HEK293 (cell line): ENCODE results near the gene PNLIPRP1.

Experiments
- CTCF ChIA-PET: fragments of 350-600 bp; formaldehyde crosslinking; extraction: SDS; loops from one replicate; lab custom pipeline; 2021; ENCODE audit warnings: antibody characterized with exemption; lab: Yijun Ruan, JAX
- POLR2A ChIA-PET: fragments of 300-600 bp; formaldehyde crosslinking; extraction: SDS; loops from one replicate; lab custom pipeline; 2020; ENCODE audit warnings: antibody characterized with exemption, inconsistent platforms; lab: Yijun Ruan, JAX
- H3K27ac ChIP-seq: fragments of 200-500 bp; sonication (Bioruptor generic); 2 replicates; pipeline ENCODE4 v1.5.1; 2014; ENCODE audit warnings: low read depth, low read length, control low read depth, inconsistent platforms; ENCODE audit errors: extremely low read depth
- H3K36me3 ChIP-seq, 2 experiments: fragments of 200-500 bp in 1 of 2; sonication (Bioruptor generic) in 1 of 2; 1 replicate in 1 of 2; 2 replicates in 1 of 2; pipeline ENCODE4 v1.5.1; 2014 to 2017; ENCODE audit warnings: inconsistent platforms in 2 of 2, low read length in 2 of 2; ENCODE audit not compliant: control insufficient read depth in 2 of 2, insufficient read depth in 1 of 2
- H3K4me1 ChIP-seq: fragments of 200-500 bp; sonication (Bioruptor generic); 2 replicates; pipeline ENCODE4 v1.5.1; 2014; ENCODE audit warnings: mild to moderate bottlenecking, low read length, inconsistent platforms; ENCODE audit not compliant: control insufficient read depth, insufficient read depth
- H3K4me3 ChIP-seq: 2 replicates; pipeline ENCODE4 v1.5.1; 2011; ENCODE audit warnings: low read depth, mild to moderate bottlenecking, control low read depth, low read length, moderate library complexity
- H3K9me3 ChIP-seq: fragments of 200-500 bp; sonication (Bioruptor generic); 2 replicates; pipeline ENCODE4 v1.5.1; 2014; ENCODE audit warnings: low read depth, low read length, inconsistent platforms; ENCODE audit not compliant: control insufficient read depth, insufficient read depth
- GFI1B ChIP-seq: fragments of 450-650 bp; formaldehyde crosslinking; IDR thresholded peaks from 2 replicates; pipeline ENCODE4 v1.5.1; 2016; ENCODE audit warnings: missing biosample characterization, missing genetic modification characterization
- KLF10 ChIP-seq: fragments of 450-650 bp; IDR thresholded peaks from 2 replicates; pipeline ENCODE4 v1.5.1; 2018; ENCODE audit warnings: missing biosample characterization, mild to moderate bottlenecking, missing genetic modification characterization
- KLF7 ChIP-seq: fragments of 450-650 bp; formaldehyde crosslinking; IDR thresholded peaks from 2 replicates; pipeline ENCODE4 v1.5.1; 2016; ENCODE audit warnings: missing biosample characterization, missing genetic modification characterization, borderline replicate concordance
- OVOL3 ChIP-seq: fragments of 450-650 bp; formaldehyde crosslinking; IDR thresholded peaks from 2 replicates; pipeline ENCODE4 v1.5.1; 2016; ENCODE audit warnings: missing biosample characterization, missing genetic modification characterization
- PRDM10 ChIP-seq: fragments of 450-650 bp; formaldehyde crosslinking; IDR thresholded peaks from 2 replicates; pipeline ENCODE4 v1.5.1; 2016; ENCODE audit warnings: missing biosample characterization, missing genetic modification characterization
- PRDM6 ChIP-seq: fragments of 450-650 bp; formaldehyde crosslinking; IDR thresholded peaks from 2 replicates; pipeline ENCODE4 v1.5.1; 2017; ENCODE audit warnings: missing biosample characterization, missing genetic modification characterization
- SP2 ChIP-seq: fragments of 450-650 bp; formaldehyde crosslinking; IDR thresholded peaks from 2 replicates; pipeline ENCODE4 v1.5.1; 2016; ENCODE audit warnings: missing biosample characterization, missing genetic modification characterization
- ZBTB11 ChIP-seq: fragments of 450-650 bp; formaldehyde crosslinking; conservative IDR thresholded peaks from 2 replicates; pipeline ENCODE4 v1.5.1; 2016; ENCODE audit warnings: low read depth, missing biosample characterization, missing genetic modification characterization
- ZBTB20 ChIP-seq: fragments of 450-650 bp; formaldehyde crosslinking; IDR thresholded peaks from 2 replicates; pipeline ENCODE4 v1.5.1; 2016; ENCODE audit warnings: missing biosample characterization, missing genetic modification characterization
- ZFP37 ChIP-seq: fragments of 450-650 bp; formaldehyde crosslinking; IDR thresholded peaks from 2 replicates; pipeline ENCODE4 v1.5.1; 2016; ENCODE audit warnings: missing biosample characterization, missing genetic modification characterization
- ZNF214 ChIP-seq: fragments of 450-650 bp; formaldehyde crosslinking; IDR thresholded peaks from 2 replicates; pipeline ENCODE4 v1.5.1; 2017; ENCODE audit warnings: missing biosample characterization, mild to moderate bottlenecking, missing genetic modification characterization, borderline replicate concordance
- ZNF23 ChIP-seq: fragments of 450-650 bp; formaldehyde crosslinking; IDR thresholded peaks from 2 replicates; pipeline ENCODE4 v1.5.1; 2016; ENCODE audit warnings: missing biosample characterization, missing genetic modification characterization, borderline replicate concordance
- ZNF266 ChIP-seq: fragments of 450-650 bp; formaldehyde crosslinking; IDR thresholded peaks from 2 replicates; pipeline ENCODE4 v1.5.1; 2016; ENCODE audit warnings: missing biosample characterization, missing genetic modification characterization, low read depth
- ZNF426 ChIP-seq: fragments of 450-650 bp; formaldehyde crosslinking; IDR thresholded peaks from 2 replicates; pipeline ENCODE4 v1.5.1; 2017; ENCODE audit warnings: missing biosample characterization, missing genetic modification characterization, mild to moderate bottlenecking, inconsistent platforms, moderate library complexity
- ZNF449 ChIP-seq: fragments of 450-650 bp; formaldehyde crosslinking; IDR thresholded peaks from 2 replicates; pipeline ENCODE4 v1.5.1; 2017; ENCODE audit warnings: missing biosample characterization, mild to moderate bottlenecking, missing genetic modification characterization, moderate library complexity
- ZNF501 ChIP-seq: fragments of 450-650 bp; formaldehyde crosslinking; IDR thresholded peaks from 2 replicates; pipeline ENCODE4 v1.5.1; 2016; ENCODE audit warnings: missing biosample characterization, missing genetic modification characterization
- ZNF510 ChIP-seq: fragments of 450-650 bp; formaldehyde crosslinking; IDR thresholded peaks from 2 replicates; pipeline ENCODE4 v1.5.1; 2018; ENCODE audit warnings: mild to moderate bottlenecking, missing genetic modification characterization, missing biosample characterization; ENCODE audit not compliant: insufficient replicate concordance
- ZNF626 ChIP-seq: fragments of 450-650 bp; sonication (Bioruptor Pico); formaldehyde crosslinking; IDR thresholded peaks from 2 replicates; pipeline ENCODE4 v1.5.1; 2018; ENCODE audit warnings: missing biosample characterization, missing genetic modification characterization, inconsistent platforms
- ZNF837 ChIP-seq: fragments of 450-650 bp; formaldehyde crosslinking; IDR thresholded peaks from 2 replicates; pipeline ENCODE4 v1.5.1; 2016; ENCODE audit warnings: missing biosample characterization, missing genetic modification characterization
- ZSCAN4 ChIP-seq: fragments of 450-650 bp; formaldehyde crosslinking; IDR thresholded peaks from 2 replicates; pipeline ENCODE4 v1.5.1; 2017; ENCODE audit warnings: missing biosample characterization, missing genetic modification characterization
- TF ChIP-seq, protein P1 (sequence below): fragments of 450-650 bp; formaldehyde crosslinking; IDR thresholded peaks from 2 replicates; pipeline ENCODE4 v1.5.1; 2016; ENCODE audit warnings: missing biosample characterization, missing genetic modification characterization

The PNLIPRP1 gene

DNA sequence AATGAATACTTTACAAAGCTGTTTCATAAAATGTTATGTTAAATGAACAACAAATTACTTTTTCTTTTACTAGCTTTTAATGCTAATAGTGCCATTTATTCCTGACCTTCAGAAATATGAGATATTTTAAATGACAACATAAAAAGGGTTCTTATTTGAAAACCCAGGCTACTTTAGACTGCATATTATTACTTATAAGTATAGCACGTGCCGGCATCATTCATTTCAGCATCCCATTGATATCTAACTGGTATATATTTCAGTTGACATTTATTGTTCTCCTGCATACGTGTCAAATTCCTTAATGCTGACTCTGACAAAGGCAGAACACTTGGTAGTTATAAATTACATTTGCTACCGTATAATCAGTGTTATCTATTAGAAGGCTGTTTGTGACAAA lies 65.3 kb downstream of the PNLIPRP1 start:
- Histone ChIP-seq H3K36me3 (no peaks in the 10 kb centered on the region), H3K4me3 (no peak overlapping the region), H3K9me3 (no peaks in the 10 kb centered on the region; the same call in 1 of the 2 replicates), H3K27ac (no peak overlapping the region), H3K4me1 (0 out of 2 replicates have a peak, but pooled peaks cover 4% of the 10 kb centered on the region)
- ChIA-PET CTCF (interaction anchor here (1.3 kb wide), 1 partner anchor 10 kb away, joined by 4 read pairs; no protein-coding TSS in a partner anchor), POLR2A (no interaction called here)
- TF ChIP-seq GFI1B (tag by site-specific recombination): no peak
- no peak for TF ChIP-seq PRDM10 (tag by site-specific recombination)
- no peak for TF ChIP-seq ZNF501 (tag by site-specific recombination)
- no peak for TF ChIP-seq ZSCAN4
- TF ChIP-seq KLF10 (tag by site-specific recombination): no peak
- no peak for TF ChIP-seq ZNF426 (tag by site-specific recombination)
- no peak for TF ChIP-seq OVOL3 (tag by site-specific recombination)
- TF ChIP-seq KLF7 (tag by site-specific recombination): no peak
- no peak for TF ChIP-seq ZBTB20 (tag by site-specific recombination)
- no peak for TF ChIP-seq ZFP37 (tag by site-specific recombination)
- no peak for TF ChIP-seq ZNF214 (tag by site-specific recombination)
- no peak for TF ChIP-seq PRDM6 (tag by site-specific recombination)
- no peak for TF ChIP-seq SP2

DNA sequence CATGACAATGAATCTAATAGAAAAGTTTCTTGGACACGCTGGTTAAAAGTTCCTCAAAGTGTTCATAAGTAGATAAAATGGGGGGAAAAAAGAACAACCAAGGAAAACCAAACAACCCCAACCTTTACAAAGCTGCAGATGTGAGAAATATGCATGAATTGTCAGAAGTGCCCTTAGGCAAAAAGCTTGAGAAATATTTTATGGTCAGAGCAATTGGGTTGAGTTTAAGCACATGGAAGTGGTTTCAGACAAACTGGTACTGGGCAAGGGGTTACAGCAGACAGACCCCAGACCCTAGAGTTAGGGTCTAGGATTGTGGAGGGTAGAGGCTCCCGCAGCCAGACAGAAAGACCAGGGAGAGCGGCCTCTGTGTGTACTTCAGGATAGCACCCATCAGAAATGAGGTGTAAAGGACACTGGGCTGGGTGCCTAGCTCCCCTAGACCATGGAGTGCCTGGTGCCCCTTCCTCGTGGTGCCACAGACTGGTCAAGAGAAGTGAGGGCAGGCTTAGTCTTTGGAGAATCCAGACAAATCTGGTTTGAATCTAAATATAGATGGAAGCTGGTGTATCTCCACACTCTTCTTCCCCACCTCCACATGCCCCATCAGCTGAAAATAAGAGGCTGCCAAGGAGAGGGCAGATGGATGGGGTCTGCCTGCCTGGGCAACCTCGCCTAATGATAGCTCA lies 67.2 kb downstream of the PNLIPRP1 start:
- Histone ChIP-seq H3K4me1 (0 out of 2 replicates have a peak, but pooled peaks cover 4% of the 10 kb centered on the region), H3K4me3 (no peak overlapping the region), H3K36me3 (no peaks in the 10 kb centered on the region), H3K27ac (no peak overlapping the region), H3K9me3 (no peaks in the 10 kb centered on the region)
- ChIA-PET POLR2A (no interaction called here), CTCF (interaction anchor here (1.2 kb wide), 1 partner anchor 13 kb away, joined by 5 read pairs; no protein-coding TSS in a partner anchor)
- TF ChIP-seq, protein P1, sequence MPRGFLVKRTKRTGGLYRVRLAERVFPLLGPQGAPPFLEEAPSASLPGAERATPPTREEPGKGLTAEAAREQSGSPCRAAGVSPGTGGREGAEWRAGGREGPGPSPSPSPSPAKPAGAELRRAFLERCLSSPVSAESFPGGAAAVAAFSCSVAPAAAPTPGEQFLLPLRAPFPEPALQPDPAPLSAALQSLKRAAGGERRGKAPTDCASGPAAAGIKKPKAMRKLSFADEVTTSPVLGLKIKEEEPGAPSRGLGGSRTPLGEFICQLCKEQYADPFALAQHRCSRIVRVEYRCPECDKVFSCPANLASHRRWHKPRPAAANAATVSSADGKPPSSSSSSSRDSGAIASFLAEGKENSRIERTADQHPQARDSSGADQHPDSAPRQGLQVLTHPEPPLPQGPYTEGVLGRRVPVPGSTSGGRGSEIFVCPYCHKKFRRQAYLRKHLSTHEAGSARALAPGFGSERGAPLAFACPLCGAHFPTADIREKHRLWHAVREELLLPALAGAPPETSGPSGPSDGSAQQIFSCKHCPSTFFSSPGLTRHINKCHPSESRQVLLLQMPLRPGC (tag by site-specific recombination): no peak
- TF ChIP-seq ZNF510 (tag by site-specific recombination): no peak
- TF ChIP-seq ZNF23 (tag by site-specific recombination): no peak
- no peak for TF ChIP-seq ZNF266 (tag by site-specific recombination)
- no peak for TF ChIP-seq ZBTB11 (tag by site-specific recombination)
- TF ChIP-seq ZNF837 (tag by site-specific recombination): no peak
- no peak for TF ChIP-seq ZNF626
- TF ChIP-seq ZNF449: no peak
